Prostate gland (tissue), 2 donors: Measurements from ENCODE around the gene CCDC12.

Experiments used
- POLR2A ChIP-seq: fragments of 450-650 bp; IDR thresholded peaks from one replicate; pipeline ENCODE4 v1.6.1; 2016; ENCODE audit warnings: antibody characterized with exemption, mild to moderate bottlenecking
- POLR2AphosphoS5 ChIP-seq: sonication (generic); formaldehyde crosslinking; IDR thresholded peaks from one replicate; pipeline ENCODE4 v1.6.1; 2017; ENCODE audit warnings: antibody characterized with exemption
- TF ChIP-seq, protein P1 (sequence below), 4 experiments: fragments of 200-600 bp in 2 of 4; fragments of 450-650 bp in 2 of 4; sonication (generic) in 2 of 4; IDR thresholded peaks; 1 replicate in 3 of 4; 2 replicates in 1 of 4; pipeline ENCODE4 v1.5.1; 2016 to 2019; ENCODE audit warnings: antibody characterized with exemption in 4 of 4, mild to moderate bottlenecking in 2 of 4, moderate library complexity in 2 of 4

DNA sequence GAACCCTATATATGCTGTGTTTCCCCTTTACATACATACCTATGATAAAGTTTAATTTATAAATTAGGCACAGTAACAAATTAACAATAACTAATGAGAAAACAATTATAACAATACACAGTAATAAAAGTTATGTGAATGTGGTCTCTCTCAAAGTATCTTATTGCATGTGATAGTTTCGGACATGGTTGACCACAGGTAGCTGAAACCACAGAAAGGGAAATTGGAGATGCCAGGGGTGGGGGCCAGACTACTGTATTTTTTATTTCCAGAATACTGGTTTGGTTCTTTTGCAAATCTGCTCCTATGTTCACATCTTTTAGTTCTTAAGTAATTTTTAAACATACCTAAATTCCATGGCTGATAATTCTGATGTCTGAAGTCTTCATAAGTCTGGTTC lies 58.3 kb downstream of the CCDC12 start:
- TF ChIP-seq, protein P1, sequence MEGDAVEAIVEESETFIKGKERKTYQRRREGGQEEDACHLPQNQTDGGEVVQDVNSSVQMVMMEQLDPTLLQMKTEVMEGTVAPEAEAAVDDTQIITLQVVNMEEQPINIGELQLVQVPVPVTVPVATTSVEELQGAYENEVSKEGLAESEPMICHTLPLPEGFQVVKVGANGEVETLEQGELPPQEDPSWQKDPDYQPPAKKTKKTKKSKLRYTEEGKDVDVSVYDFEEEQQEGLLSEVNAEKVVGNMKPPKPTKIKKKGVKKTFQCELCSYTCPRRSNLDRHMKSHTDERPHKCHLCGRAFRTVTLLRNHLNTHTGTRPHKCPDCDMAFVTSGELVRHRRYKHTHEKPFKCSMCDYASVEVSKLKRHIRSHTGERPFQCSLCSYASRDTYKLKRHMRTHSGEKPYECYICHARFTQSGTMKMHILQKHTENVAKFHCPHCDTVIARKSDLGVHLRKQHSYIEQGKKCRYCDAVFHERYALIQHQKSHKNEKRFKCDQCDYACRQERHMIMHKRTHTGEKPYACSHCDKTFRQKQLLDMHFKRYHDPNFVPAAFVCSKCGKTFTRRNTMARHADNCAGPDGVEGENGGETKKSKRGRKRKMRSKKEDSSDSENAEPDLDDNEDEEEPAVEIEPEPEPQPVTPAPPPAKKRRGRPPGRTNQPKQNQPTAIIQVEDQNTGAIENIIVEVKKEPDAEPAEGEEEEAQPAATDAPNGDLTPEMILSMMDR (IDR thresholded peaks at IDR 0.05) = no peak
- TF ChIP-seq POLR2A (no peak), POLR2AphosphoS5 (no peak)
